LNCaP clone FGC (cell line): ENCODE data around the gene LLGL1.

Experiments used
- DNase-seq: peaks from one replicate; pipeline ENCODE4 v3.0.0-alpha.2; 2011; ENCODE audit warnings: low read depth
- H3K4me3 ChIP-seq: 2 replicates; pipeline ENCODE4 v1.5.1; 2011; ENCODE audit warnings: mild to moderate bottlenecking, low read depth, low read length, control low read depth
- CTCF ChIP-seq: IDR thresholded peaks from 2 replicates; pipeline ENCODE4 v1.5.1; 2012; ENCODE audit warnings: mild to moderate bottlenecking; ENCODE audit not compliant: control insufficient read depth, insufficient read depth; ENCODE audit errors: extremely low read depth

Gene LLGL1

GRCh38 chr17:18228176-18228682 lies 2.8 kb downstream of the LLGL1 start:
- DNase-seq, result no peak
- no peak for TF ChIP-seq CTCF
- H3K4me3 ChIP-seq, result no peak overlapping the region

- DNase-seq, result no peak
- TF ChIP-seq CTCF, result no peak
- H3K4me3 ChIP-seq, result no peak overlapping the region
Observed at GRCh38 chr17:18229254-18229653, 3.8 kb downstream of the LLGL1 start.

- TF ChIP-seq CTCF, result no peak
- H3K4me3 ChIP-seq, result no peak overlapping the region
- DNase-seq, result no peak
Observed at GRCh38 chr17:18229771-18230170, 4.3 kb downstream of the LLGL1 start.

- H3K4me3 ChIP-seq, result no peak overlapping the region
- TF ChIP-seq CTCF, result no peak
- DNase-seq, result no peak
Observed at GRCh38 chr17:18230288-18231141, 5.1 kb downstream of the LLGL1 start.

GRCh38 chr17:18231164-18231563 lies 5.7 kb downstream of the LLGL1 start:
- DNase-seq, result no peak
- no peak overlapping the region for H3K4me3 ChIP-seq
- TF ChIP-seq CTCF, result no peak

- no peak for TF ChIP-seq CTCF
- H3K4me3 ChIP-seq, result no peak overlapping the region
- DNase-seq, result no peak
Observed at GRCh38 chr17:18233803-18234518, 8.5 kb downstream of the LLGL1 start.
